Measurements from ENCODE around the gene TLE6. TPM values are rescaled to one million over a fixed set of nuclear protein-coding genes. Genes with fewer than 3 reads are reported as not detected.

TLE6 gene
- total and polyA plus RNA-seq, 2 of the 13 experiments (the other 11 are each of a cell fraction or from before 2014, with no cell fraction given): 0.24 to 5.5 TPM

DNA sequence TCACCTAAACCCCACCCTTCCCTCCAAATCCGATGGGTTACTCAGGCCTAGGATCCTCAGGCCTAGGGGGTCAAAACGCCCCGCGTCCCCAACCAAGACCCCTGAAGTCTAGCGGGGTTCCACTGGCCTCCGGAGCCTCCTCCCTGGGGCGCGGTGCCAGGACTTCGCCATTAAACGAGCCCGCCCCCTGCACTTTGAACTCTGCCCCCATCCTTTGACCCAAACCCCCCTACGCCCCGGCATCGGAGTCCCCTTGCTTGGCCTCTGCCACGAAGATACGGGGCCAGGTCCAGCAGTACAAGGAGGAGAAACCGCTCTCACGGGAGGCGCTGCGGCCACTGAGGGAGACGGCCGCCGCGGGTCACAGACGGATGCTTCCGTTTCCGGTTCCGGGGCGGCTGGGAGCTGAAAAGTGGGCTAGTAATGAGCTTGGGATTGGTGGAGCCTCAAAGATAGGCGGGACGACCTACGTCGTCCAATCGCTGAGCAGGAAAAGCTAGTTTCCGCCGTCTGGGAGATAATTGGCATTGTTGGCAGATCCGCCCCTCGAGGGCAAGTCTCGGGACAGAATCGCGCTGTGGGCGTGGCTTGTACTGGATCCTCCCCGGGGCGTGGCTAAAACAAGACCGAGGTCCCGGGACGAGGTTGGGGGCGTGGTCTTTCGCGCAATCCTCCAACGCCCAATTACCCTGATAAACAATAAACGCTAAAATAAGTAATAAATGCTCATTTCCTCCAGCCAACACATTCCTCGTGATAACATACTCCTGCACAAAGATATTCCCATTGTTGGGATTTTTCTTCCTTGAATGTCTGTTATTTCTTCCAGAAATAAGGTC lies 26.9 kb upstream of the TLE6 start (continued):
- TF ChIP-seq, protein P1, sequence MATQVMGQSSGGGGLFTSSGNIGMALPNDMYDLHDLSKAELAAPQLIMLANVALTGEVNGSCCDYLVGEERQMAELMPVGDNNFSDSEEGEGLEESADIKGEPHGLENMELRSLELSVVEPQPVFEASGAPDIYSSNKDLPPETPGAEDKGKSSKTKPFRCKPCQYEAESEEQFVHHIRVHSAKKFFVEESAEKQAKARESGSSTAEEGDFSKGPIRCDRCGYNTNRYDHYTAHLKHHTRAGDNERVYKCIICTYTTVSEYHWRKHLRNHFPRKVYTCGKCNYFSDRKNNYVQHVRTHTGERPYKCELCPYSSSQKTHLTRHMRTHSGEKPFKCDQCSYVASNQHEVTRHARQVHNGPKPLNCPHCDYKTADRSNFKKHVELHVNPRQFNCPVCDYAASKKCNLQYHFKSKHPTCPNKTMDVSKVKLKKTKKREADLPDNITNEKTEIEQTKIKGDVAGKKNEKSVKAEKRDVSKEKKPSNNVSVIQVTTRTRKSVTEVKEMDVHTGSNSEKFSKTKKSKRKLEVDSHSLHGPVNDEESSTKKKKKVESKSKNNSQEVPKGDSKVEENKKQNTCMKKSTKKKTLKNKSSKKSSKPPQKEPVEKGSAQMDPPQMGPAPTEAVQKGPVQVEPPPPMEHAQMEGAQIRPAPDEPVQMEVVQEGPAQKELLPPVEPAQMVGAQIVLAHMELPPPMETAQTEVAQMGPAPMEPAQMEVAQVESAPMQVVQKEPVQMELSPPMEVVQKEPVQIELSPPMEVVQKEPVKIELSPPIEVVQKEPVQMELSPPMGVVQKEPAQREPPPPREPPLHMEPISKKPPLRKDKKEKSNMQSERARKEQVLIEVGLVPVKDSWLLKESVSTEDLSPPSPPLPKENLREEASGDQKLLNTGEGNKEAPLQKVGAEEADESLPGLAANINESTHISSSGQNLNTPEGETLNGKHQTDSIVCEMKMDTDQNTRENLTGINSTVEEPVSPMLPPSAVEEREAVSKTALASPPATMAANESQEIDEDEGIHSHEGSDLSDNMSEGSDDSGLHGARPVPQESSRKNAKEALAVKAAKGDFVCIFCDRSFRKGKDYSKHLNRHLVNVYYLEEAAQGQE (IDR thresholded peaks at IDR 0.05; ENCODE audit: borderline replicate concordance in 1 of 2, low read depth in 1 of 2, low read length in 2 of 2): no peak
- TF ChIP-seq ZEB1 (IDR thresholded peaks at IDR 0.05; ENCODE audit: insufficient replicate concordance, low read depth) (no peak), SMAD9 (CRISPR knock-in tag; IDR thresholded peaks at IDR 0.05) (no peak), BRCA1 (CRISPR knock-in tag; IDR thresholded peaks at IDR 0.05) (no peak), MAFG (CRISPR knock-in tag; IDR thresholded peaks at IDR 0.05) (no peak), TCF12 (IDR thresholded peaks at IDR 0.05) (no peak), TCF12 (CRISPR knock-in tag; IDR thresholded peaks at IDR 0.05) (no peak), NBN (conservative IDR thresholded peaks at IDR 0.05) (no peak)
- TF ChIP-seq, protein P2, sequence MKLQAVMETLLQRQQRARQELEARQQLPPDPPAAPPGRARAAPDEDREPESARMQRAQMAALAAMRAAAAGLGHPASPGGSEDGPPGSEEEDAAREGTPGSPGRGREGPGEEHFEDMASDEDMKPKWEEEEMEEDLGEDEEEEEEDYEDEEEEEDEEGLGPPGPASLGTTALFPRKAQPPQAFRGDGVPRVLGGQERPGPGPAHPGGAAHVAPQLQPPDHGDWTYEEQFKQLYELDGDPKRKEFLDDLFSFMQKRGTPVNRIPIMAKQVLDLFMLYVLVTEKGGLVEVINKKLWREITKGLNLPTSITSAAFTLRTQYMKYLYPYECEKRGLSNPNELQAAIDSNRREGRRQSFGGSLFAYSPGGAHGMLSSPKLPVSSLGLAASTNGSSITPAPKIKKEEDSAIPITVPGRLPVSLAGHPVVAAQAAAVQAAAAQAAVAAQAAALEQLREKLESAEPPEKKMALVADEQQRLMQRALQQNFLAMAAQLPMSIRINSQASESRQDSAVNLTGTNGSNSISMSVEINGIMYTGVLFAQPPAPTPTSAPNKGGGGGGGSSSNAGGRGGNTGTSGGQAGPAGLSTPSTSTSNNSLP (IDR thresholded peaks at IDR 0.05; ENCODE audit: low read depth, low read length): no peak
- TF ChIP-seq, protein P3, sequence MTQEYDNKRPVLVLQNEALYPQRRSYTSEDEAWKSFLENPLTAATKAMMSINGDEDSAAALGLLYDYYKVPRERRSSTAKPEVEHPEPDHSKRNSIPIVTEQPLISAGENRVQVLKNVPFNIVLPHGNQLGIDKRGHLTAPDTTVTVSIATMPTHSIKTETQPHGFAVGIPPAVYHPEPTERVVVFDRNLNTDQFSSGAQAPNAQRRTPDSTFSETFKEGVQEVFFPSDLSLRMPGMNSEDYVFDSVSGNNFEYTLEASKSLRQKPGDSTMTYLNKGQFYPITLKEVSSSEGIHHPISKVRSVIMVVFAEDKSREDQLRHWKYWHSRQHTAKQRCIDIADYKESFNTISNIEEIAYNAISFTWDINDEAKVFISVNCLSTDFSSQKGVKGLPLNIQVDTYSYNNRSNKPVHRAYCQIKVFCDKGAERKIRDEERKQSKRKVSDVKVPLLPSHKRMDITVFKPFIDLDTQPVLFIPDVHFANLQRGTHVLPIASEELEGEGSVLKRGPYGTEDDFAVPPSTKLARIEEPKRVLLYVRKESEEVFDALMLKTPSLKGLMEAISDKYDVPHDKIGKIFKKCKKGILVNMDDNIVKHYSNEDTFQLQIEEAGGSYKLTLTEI (CRISPR knock-in tag; conservative IDR thresholded peaks at IDR 0.05): no peak
- TF ChIP-seq, protein P4, sequence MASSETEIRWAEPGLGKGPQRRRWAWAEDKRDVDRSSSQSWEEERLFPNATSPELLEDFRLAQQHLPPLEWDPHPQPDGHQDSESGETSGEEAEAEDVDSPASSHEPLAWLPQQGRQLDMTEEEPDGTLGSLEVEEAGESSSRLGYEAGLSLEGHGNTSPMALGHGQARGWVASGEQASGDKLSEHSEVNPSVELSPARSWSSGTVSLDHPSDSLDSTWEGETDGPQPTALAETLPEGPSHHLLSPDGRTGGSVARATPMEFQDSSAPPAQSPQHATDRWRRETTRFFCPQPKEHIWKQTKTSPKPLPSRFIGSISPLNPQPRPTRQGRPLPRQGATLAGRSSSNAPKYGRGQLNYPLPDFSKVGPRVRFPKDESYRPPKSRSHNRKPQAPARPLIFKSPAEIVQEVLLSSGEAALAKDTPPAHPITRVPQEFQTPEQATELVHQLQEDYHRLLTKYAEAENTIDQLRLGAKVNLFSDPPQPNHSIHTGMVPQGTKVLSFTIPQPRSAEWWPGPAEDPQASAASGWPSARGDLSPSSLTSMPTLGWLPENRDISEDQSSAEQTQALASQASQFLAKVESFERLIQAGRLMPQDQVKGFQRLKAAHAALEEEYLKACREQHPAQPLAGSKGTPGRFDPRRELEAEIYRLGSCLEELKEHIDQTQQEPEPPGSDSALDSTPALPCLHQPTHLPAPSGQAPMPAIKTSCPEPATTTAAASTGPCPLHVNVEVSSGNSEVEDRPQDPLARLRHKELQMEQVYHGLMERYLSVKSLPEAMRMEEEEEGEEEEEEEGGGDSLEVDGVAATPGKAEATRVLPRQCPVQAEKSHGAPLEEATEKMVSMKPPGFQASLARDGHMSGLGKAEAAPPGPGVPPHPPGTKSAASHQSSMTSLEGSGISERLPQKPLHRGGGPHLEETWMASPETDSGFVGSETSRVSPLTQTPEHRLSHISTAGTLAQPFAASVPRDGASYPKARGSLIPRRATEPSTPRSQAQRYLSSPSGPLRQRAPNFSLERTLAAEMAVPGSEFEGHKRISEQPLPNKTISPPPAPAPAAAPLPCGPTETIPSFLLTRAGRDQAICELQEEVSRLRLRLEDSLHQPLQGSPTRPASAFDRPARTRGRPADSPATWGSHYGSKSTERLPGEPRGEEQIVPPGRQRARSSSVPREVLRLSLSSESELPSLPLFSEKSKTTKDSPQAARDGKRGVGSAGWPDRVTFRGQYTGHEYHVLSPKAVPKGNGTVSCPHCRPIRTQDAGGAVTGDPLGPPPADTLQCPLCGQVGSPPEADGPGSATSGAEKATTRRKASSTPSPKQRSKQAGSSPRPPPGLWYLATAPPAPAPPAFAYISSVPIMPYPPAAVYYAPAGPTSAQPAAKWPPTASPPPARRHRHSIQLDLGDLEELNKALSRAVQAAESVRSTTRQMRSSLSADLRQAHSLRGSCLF (CRISPR knock-in tag; IDR thresholded peaks at IDR 0.05; ENCODE audit: borderline replicate concordance): no peak
- TF ChIP-seq, protein P5, sequence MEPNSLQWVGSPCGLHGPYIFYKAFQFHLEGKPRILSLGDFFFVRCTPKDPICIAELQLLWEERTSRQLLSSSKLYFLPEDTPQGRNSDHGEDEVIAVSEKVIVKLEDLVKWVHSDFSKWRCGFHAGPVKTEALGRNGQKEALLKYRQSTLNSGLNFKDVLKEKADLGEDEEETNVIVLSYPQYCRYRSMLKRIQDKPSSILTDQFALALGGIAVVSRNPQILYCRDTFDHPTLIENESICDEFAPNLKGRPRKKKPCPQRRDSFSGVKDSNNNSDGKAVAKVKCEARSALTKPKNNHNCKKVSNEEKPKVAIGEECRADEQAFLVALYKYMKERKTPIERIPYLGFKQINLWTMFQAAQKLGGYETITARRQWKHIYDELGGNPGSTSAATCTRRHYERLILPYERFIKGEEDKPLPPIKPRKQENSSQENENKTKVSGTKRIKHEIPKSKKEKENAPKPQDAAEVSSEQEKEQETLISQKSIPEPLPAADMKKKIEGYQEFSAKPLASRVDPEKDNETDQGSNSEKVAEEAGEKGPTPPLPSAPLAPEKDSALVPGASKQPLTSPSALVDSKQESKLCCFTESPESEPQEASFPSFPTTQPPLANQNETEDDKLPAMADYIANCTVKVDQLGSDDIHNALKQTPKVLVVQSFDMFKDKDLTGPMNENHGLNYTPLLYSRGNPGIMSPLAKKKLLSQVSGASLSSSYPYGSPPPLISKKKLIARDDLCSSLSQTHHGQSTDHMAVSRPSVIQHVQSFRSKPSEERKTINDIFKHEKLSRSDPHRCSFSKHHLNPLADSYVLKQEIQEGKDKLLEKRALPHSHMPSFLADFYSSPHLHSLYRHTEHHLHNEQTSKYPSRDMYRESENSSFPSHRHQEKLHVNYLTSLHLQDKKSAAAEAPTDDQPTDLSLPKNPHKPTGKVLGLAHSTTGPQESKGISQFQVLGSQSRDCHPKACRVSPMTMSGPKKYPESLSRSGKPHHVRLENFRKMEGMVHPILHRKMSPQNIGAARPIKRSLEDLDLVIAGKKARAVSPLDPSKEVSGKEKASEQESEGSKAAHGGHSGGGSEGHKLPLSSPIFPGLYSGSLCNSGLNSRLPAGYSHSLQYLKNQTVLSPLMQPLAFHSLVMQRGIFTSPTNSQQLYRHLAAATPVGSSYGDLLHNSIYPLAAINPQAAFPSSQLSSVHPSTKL (CRISPR knock-in tag; IDR thresholded peaks at IDR 0.05): no peak

Measured in HepG2 (cell line).